GM18951 (cell line): ENCODE results near the gene SASH1.

Experiments used
- POLR2A ChIP-seq: IDR thresholded peaks from 4 replicates; pipeline ENCODE4 v1.6.1; 2011; ENCODE audit warnings: mild to moderate bottlenecking; ENCODE audit not compliant: insufficient read length, insufficient read depth; ENCODE audit errors: extremely low read depth
- in situ Hi-C: fragments of 300-500 bp; cut with MboI; formaldehyde crosslinking; loops from one replicate; pipeline ENCODE4 v1.12.0; 2022; ENCODE audit warnings: low sequenced_read_pairs, mixed read lengths, inconsistent platforms; ENCODE audit not compliant: unreplicated experiment

Gene SASH1

GRCh38 chr6:148392671-148393070, 50.0 kb downstream of the SASH1 start:
- in situ Hi-C loops, result no loop called here
- TF ChIP-seq POLR2A, result no peak

GRCh38 chr6:148395583-148396101, 53.0 kb downstream of the SASH1 start:
- in situ Hi-C loops, result no loop called here
- no peak for TF ChIP-seq POLR2A

- no peak for TF ChIP-seq POLR2A
- in situ Hi-C loops, result no loop called here
These were observed 53.8 kb downstream of the SASH1 start for GRCh38 chr6:148396411-148396810.

- in situ Hi-C loops, result no loop called here
- TF ChIP-seq POLR2A, result no peak
These were observed 54.3 kb downstream of the SASH1 start for GRCh38 chr6:148396926-148397325.

- in situ Hi-C loops, result no loop called here
These were observed 55.6 kb downstream of the SASH1 start for GRCh38 chr6:148398244-148398643.

GRCh38 chr6:148398678-148399077, 56.0 kb downstream of the SASH1 start:
- in situ Hi-C loops, result no loop called here
- TF ChIP-seq POLR2A, result no peak

More at GRCh38 chr6:148398244-148398643, 55.6 kb downstream of the SASH1 start:
- no peak for TF ChIP-seq POLR2A

GRCh38 chr6:148401571-148401970, 58.9 kb downstream of the SASH1 start:
- TF ChIP-seq POLR2A, result no peak
- in situ Hi-C loops, result no loop called here

- in situ Hi-C loops, result no loop called here
These were observed 61.9 kb downstream of the SASH1 start for GRCh38 chr6:148404456-148405054.

GRCh38 chr6:148405894-148406293, 63.3 kb downstream of the SASH1 start:
- no peak for TF ChIP-seq POLR2A
- in situ Hi-C loops, result no loop called here

More at GRCh38 chr6:148404456-148405054, 61.9 kb downstream of the SASH1 start:
- TF ChIP-seq POLR2A, result no peak

GRCh38 chr6:148406579-148407371, 64.1 kb downstream of the SASH1 start:
- in situ Hi-C loops, result no loop called here
- TF ChIP-seq POLR2A, result no peak

GRCh38 chr6:148407372-148407771, 64.7 kb downstream of the SASH1 start:
- TF ChIP-seq POLR2A, result no peak
- in situ Hi-C loops, result no loop called here

- no peak for TF ChIP-seq POLR2A
- in situ Hi-C loops, result no loop called here
These were observed 70.9 kb downstream of the SASH1 start for GRCh38 chr6:148413321-148414091.

- in situ Hi-C loops, result no loop called here
- TF ChIP-seq POLR2A, result no peak
These were observed 71.5 kb downstream of the SASH1 start for GRCh38 chr6:148414092-148414489.
